CD14-positive monocyte (primary cell): ENCODE data around the gene EPN3. TPM values are rescaled to one million over a fixed set of nuclear protein-coding genes. Genes with fewer than 3 reads are reported as not detected.
A peak's percentile ranks its signal among the peaks of the same experiment; 100 is the strongest.

ENCODE experiments used
- DNase-seq, 3 donors: peaks; one replicate each; pipeline ENCODE4 v3.0.0-alpha.2; 2011 to 2022
- H2AFZ ChIP-seq: 2 replicates; pipeline ENCODE4 v1.6.0; 2012; ENCODE audit warnings: mild to moderate bottlenecking, low read depth, low read length, inconsistent platforms; ENCODE audit not compliant: insufficient read depth, poor library complexity, severe bottlenecking
- H3K27ac ChIP-seq, 2 donors: 1 replicate in 1 of 2; 2 replicates in 1 of 2; pipeline ENCODE4 v1.5.1; 2012 to 2013; ENCODE audit warnings: low read length in 2 of 2, control low read depth in 1 of 2, inconsistent platforms in 1 of 2, low read depth in 1 of 2, mild to moderate bottlenecking in 1 of 2
- H3K27me3 ChIP-seq, 2 donors: one replicate each; pipeline versions ENCODE4 v1.6.0 to v1.6.1; 2011 to 2013; ENCODE audit warnings: low read length in 2 of 2; ENCODE audit not compliant: control insufficient read depth in 2 of 2, insufficient read depth in 2 of 2
- H3K36me3 ChIP-seq, 2 donors: replicated peaks in 1 of 2; 1 replicate in 1 of 2; 2 replicates in 1 of 2; pipeline versions ENCODE4 v1.5.1 to v1.6.1; 2012 to 2013; ENCODE audit warnings: low read length in 2 of 2, control low read depth in 1 of 2, inconsistent platforms in 1 of 2, mild to moderate bottlenecking in 1 of 2; ENCODE audit not compliant: insufficient read depth in 2 of 2, control insufficient read depth in 1 of 2
- H3K4me1 ChIP-seq, 2 donors: 1 replicate in 1 of 2; 2 replicates in 1 of 2; pipeline versions ENCODE4 v1.5.1 to v1.6.1; 2012 to 2013; ENCODE audit warnings: low read length in 2 of 2, control low read depth in 1 of 2, inconsistent platforms in 1 of 2, mild to moderate bottlenecking in 1 of 2, moderate library complexity in 1 of 2; ENCODE audit not compliant: insufficient read depth in 2 of 2, control insufficient read depth in 1 of 2
- H3K4me2 ChIP-seq: replicated peaks from 2 replicates; pipeline ENCODE3; 2012; ENCODE audit warnings: low read length, moderate library complexity, mild to moderate bottlenecking; ENCODE audit not compliant: poor library complexity, severe bottlenecking; ENCODE audit errors: extremely low read depth
- H3K4me3 ChIP-seq, 3 experiments: fragments of 200-600 bp in 1 of 3; sonication (generic) in 1 of 3; replicated peaks in 1 of 3; 1 replicate in 2 of 3; 2 replicates in 1 of 3; pipeline ENCODE4 v1.5.1; 2011 to 2013; ENCODE audit warnings: low read length in 3 of 3, mild to moderate bottlenecking in 3 of 3, control low read depth in 2 of 3, low read depth in 2 of 3, inconsistent platforms in 1 of 3, moderate library complexity in 1 of 3
- H3K79me2 ChIP-seq: 2 replicates; pipeline ENCODE4 v1.6.0; 2012; ENCODE audit warnings: mild to moderate bottlenecking, control low read depth, inconsistent platforms, low read length, moderate library complexity; ENCODE audit not compliant: insufficient read depth
- H3K9ac ChIP-seq: 2 replicates; pipeline ENCODE4 v1.6.0; 2017; ENCODE audit warnings: low read length, mild to moderate bottlenecking; ENCODE audit not compliant: insufficient read depth, poor library complexity, severe bottlenecking
- H3K9me3 ChIP-seq, 2 donors: replicated peaks in 1 of 2; 1 replicate in 1 of 2; 2 replicates in 1 of 2; pipeline versions ENCODE4 v1.5.1 to v1.6.1; 2012 to 2013; ENCODE audit warnings: low read length in 2 of 2, control low read depth in 1 of 2; ENCODE audit not compliant: control insufficient read depth in 1 of 2, insufficient read depth in 1 of 2
- H4K20me1 ChIP-seq: 2 replicates; pipeline ENCODE4 v1.6.0; 2012; ENCODE audit warnings: mild to moderate bottlenecking, low read length, control low read depth, moderate library complexity; ENCODE audit not compliant: insufficient read depth
- H3K27ac Mint-ChIP-seq, 7 donors: one replicate each; pipeline ENCODE4 v1.8.0; 2020; ENCODE audit warnings: mild to moderate bottlenecking in 7 of 7, mixed read lengths in 7 of 7, moderate library complexity in 6 of 7, inconsistent platforms in 2 of 7
- H3K27me3 Mint-ChIP-seq, 3 donors: one replicate each; pipeline ENCODE4 v1.8.0; 2021 to 2022; ENCODE audit warnings: low read depth in 3 of 3, mild to moderate bottlenecking in 3 of 3, mixed read lengths in 3 of 3, moderate library complexity in 3 of 3, inconsistent platforms in 1 of 3
- H3K36me3 Mint-ChIP-seq, 2 donors: one replicate each; pipeline ENCODE4 v1.8.0; 2020; ENCODE audit warnings: mixed read lengths in 2 of 2, inconsistent platforms in 1 of 2, mild to moderate bottlenecking in 1 of 2
- H3K4me1 Mint-ChIP-seq: one replicate; pipeline ENCODE4 v1.8.0; 2020; ENCODE audit warnings: mild to moderate bottlenecking, mixed read lengths
- H3K4me3 Mint-ChIP-seq, 2 donors: one replicate each; pipeline ENCODE4 v1.8.0; 2020; ENCODE audit warnings: mild to moderate bottlenecking in 2 of 2, mixed read lengths in 2 of 2, moderate library complexity in 1 of 2
- H3K9me3 Mint-ChIP-seq, 7 donors: one replicate each; pipeline ENCODE4 v1.8.0; 2020 to 2022; ENCODE audit warnings: mixed read lengths in 7 of 7, mild to moderate bottlenecking in 6 of 7, moderate library complexity in 6 of 7, inconsistent platforms in 2 of 7
- WGBS: methylation state at CpG from one replicate; pipeline ENCODE4 v1.1.5; 2013; ENCODE audit warnings: missing lambda C conversion rate; ENCODE audit not compliant: insufficient coverage; 5-methylcytosine and 5-hydroxymethylcytosine counted together
- intact Hi-C, 2 donors: fragments of 100-400 bp; cut with micrococcal nuclease; formaldehyde crosslinking; loops; one replicate each; pipeline versions ENCODE4 v1.15.0 to v1.15.1; 2023
- polyA plus RNA-seq, 3 donors: library from polyadenylated mRNA; depleted of rRNA in 1 of 3; unstranded in 2 of 3; stranded (reverse) in 1 of 3; fragments of 300-500 nt in 2 of 3; fragments of >200 nt in 1 of 3; fragmentation: Illumina TruSeq in 2 of 3; gene quantifications; 1 replicate in 2 of 3; 2 replicates in 1 of 3; pipeline ENCODE4 v1.2.3, GENCODE V29; 2012 to 2021
- TF ChIP-seq, protein P1 (sequence below): fragments of 200-600 bp; IDR thresholded peaks from one replicate; pipeline ENCODE4 v1.8.0; 2022; ENCODE audit warnings: antibody characterized with exemption, mild to moderate bottlenecking

The EPN3 gene
- polyA plus RNA-seq, 3 donors = not detected

DNA sequence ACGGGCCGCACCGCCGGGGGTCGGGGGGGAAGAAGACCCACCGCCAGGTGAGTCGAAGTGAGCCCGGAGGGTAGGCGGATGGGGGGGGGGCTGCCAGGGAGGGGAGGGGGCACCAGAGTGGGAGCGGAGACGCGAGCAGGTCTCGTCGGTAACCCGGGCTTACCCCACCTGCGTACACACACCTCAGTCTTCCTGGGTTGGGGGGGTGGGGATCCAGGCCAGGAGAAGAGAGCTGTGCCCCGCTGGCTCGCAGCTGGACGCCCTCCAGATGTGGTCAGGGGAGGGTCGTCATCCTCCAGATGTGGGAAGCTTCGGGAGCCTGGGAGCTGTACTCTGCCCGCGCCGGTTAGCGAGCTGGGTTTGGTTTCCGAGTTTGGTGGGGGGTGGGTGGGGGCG, 29.2 kb downstream of the EPN3 start:
- Mint-ChIP-seq H3K9me3 (peaks cover 0 to 18% (median 3%) of the 10 kb centered on the region in 7 donors), H3K27me3 (peaks cover 71 to 98% (median 89%) of the 10 kb centered on the region in 3 donors), H3K27ac (no peak overlapping the region), H3K36me3 (no peaks in the 10 kb centered on the region), H3K4me1 (peaks cover 30% of the 10 kb centered on the region), H3K4me3 (no peak overlapping the region)
- Histone ChIP-seq H3K9ac (no peak overlapping the region), H3K27me3 (peaks cover 60 to 92% of the 10 kb centered on the region in 2 donors), H3K4me2 (no peak overlapping the region), H3K79me2 (no peaks in the 10 kb centered on the region), H3K4me1 (peaks cover 30 to 31% of the 10 kb centered on the region in 2 donors), H3K36me3 (no peaks in the 10 kb centered on the region), H3K9me3 (peaks cover 0 to 16% of the 10 kb centered on the region in 2 donors), H4K20me1 (peaks cover 5% of the 10 kb centered on the region), H3K27ac (no peak overlapping the region), H3K4me3 (no peak overlapping the region), H2AFZ (no peak overlapping the region)
- TF ChIP-seq, protein P1, sequence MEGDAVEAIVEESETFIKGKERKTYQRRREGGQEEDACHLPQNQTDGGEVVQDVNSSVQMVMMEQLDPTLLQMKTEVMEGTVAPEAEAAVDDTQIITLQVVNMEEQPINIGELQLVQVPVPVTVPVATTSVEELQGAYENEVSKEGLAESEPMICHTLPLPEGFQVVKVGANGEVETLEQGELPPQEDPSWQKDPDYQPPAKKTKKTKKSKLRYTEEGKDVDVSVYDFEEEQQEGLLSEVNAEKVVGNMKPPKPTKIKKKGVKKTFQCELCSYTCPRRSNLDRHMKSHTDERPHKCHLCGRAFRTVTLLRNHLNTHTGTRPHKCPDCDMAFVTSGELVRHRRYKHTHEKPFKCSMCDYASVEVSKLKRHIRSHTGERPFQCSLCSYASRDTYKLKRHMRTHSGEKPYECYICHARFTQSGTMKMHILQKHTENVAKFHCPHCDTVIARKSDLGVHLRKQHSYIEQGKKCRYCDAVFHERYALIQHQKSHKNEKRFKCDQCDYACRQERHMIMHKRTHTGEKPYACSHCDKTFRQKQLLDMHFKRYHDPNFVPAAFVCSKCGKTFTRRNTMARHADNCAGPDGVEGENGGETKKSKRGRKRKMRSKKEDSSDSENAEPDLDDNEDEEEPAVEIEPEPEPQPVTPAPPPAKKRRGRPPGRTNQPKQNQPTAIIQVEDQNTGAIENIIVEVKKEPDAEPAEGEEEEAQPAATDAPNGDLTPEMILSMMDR = no peak
- intact Hi-C loops = loop anchor here in 1 of 2 donors (5.0 kb wide), 1 partner anchor 61 kb away; no protein-coding TSS in a partner anchor
- no peak for DNase-seq
- WGBS = 0% methylated on average over 4 of the region's 27 CpGs

DNA sequence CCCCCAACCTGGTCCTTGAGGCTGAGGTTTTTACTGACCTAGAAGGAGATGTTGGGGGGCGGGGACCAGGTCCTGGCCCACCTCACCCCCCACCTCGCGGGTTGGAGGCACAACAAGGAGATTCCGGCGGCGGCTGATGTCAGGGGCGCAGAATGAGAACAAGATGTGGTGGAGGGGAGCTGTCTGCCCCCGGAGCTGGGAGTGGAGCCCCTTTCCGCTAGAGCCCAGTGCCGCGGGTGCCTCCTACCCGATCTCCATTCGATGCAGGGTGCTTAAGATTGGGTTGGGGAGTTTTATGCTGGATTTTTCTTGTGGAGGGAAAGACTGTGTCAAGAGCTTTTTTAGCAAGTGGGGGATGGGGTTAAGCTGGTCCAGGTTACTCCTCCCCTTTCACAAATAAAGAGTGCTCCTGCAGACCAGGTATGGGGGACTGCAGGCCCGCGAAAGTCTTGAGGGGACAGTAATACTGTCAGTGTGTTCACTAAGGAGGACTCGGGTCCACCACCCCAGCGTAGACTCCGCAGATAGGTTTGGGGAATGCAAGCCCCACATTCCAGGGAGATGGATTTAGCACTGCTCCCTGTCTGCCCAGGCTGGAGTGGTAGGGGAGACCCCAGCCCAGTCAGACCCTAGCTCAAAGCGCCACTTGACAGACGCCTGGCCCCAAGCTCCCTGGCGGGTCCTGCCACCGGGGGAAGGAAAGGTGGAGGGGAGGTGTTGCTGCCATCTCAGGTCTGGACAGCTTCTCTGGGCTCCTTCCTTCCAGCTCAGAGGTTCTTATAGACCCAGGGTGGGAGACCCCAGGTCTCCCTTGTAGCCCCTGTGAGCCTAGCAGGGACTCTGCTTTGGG, 29.9 kb downstream of the EPN3 start:
- Histone ChIP-seq H3K36me3 (no peaks in the 10 kb centered on the region), H3K9me3 (peaks cover 0 to 16% of the 10 kb centered on the region in 2 donors), H3K79me2 (no peaks in the 10 kb centered on the region), H3K27me3 (peaks cover 59 to 90% of the 10 kb centered on the region in 2 donors), H3K4me2 (no peak overlapping the region), H4K20me1 (peaks cover 5% of the 10 kb centered on the region), H3K27ac (no peak overlapping the region), H3K4me1 (peaks cover 30 to 31% of the 10 kb centered on the region in 2 donors), H3K9ac (no peak overlapping the region), H3K4me3 (no peak overlapping the region), H2AFZ (no peak overlapping the region)
- TF ChIP-seq, protein P1 = no peak
- intact Hi-C loops = loop anchor here in 1 of 2 donors (5.0 kb wide), 1 partner anchor 60 kb away; no protein-coding TSS in a partner anchor
- Mint-ChIP-seq H3K4me3 (peak overlapping the region in 1 of 2 donors; percentile 64), H3K4me1 (peaks cover 30% of the 10 kb centered on the region), H3K27me3 (peaks cover 76 to 99% (median 90%) of the 10 kb centered on the region in 3 donors), H3K27ac (no peak overlapping the region), H3K9me3 (peaks cover 0 to 18% (median 3%) of the 10 kb centered on the region in 7 donors), H3K36me3 (no peaks in the 10 kb centered on the region)
- DNase-seq = no peak
- 18% methylated on average over 12 of the region's 22 CpGs for WGBS
